ENCODE data around the gene CRTC2. TPM values are rescaled to one million over a fixed set of nuclear protein-coding genes. Genes with fewer than 3 reads are reported as not detected.
"Not testable (repeated sequence)": the region's sequence is repeated elsewhere in the genome, so short reads cannot be mapped to it uniquely, and the experiment has no call there.

CRTC2 gene
- 10 to 100 TPM; 23.4 to 32.8 (median 26.2) TPM for total RNA-seq
- polyA plus RNA-seq: 26.9 TPM
- long read RNA-seq, donor 1, transcript CRTC2-203 (14 exons, 2,644 nt): major isoform, 6 of 30 reads
- long read RNA-seq, donor 1, partial matches to known transcripts: 11 of 30 reads
- long read RNA-seq, donor 1, other reads (novel, unspliced or antisense): 13 of 30 reads
- long read RNA-seq, donor 2, partial matches to known transcripts: 9 of 13 reads
- long read RNA-seq, donor 2, other reads (novel, unspliced or antisense): 3 of 13 reads
- long read RNA-seq, donor 3, partial matches to known transcripts: 43 of 43 reads
- long read RNA-seq, donor 3, other reads (novel, unspliced or antisense): 0 of 43 reads
- long read RNA-seq, donor 4, transcript CRTC2-203 (14 exons, 2,644 nt): major isoform, 6 of 23 reads
- long read RNA-seq, donor 4, partial matches to known transcripts: 9 of 23 reads
- long read RNA-seq, donor 4, other reads (novel, unspliced or antisense): 8 of 23 reads

GRCh38 chr1:153958111-153958960 is at the start of gene CRTC2:
CRTC2 (minus strand) TSS chr1:153958612; CDS start chr1:153958497, 115 bp downstream.
- Histone ChIP-seq H3K4me1 (ENCODE audit: control insufficient read depth, insufficient read depth, low read length) (peaks cover 18% of the 10 kb centered on the region), H3K27me3 (ENCODE audit: control insufficient read depth, insufficient read depth) (no peaks in the 10 kb centered on the region), H3K9me3 (ENCODE audit: control insufficient read depth, low read length) (no peaks in the 10 kb centered on the region), H3K4me3 (ENCODE audit: low read length) (peak within 1 kb of the TSS; percentile 78), H3K27ac (ENCODE audit: low read length) (peak within 1 kb of the TSS; percentile 92)
- intact Hi-C loops (cut with DNase I): no loop called here
- DNase-seq: peak; percentile 99 to 100 (median 99)
- peak; percentile 91 to 92 for ATAC-seq
- WGBS: under 1% methylated on average over 74 of the region's 75 CpGs

GRCh38 chr1:154006136-154006535 is 47.7 kb upstream of the CRTC2 start:
- intact Hi-C loops (cut with DNase I): no loop called here
- no peaks in the 10 kb centered on the region for H3K27me3 ChIP-seq (ENCODE audit: control insufficient read depth, insufficient read depth)
- H3K9me3 ChIP-seq (ENCODE audit: control insufficient read depth, low read length): no peaks in the 10 kb centered on the region
- no peak overlapping the region for H3K4me3 ChIP-seq (ENCODE audit: low read length)
- 90% methylated on average over 3 of the region's 3 CpGs for WGBS
- no peaks in the 10 kb centered on the region for H3K4me1 ChIP-seq (ENCODE audit: control insufficient read depth, insufficient read depth, low read length)
- no peak overlapping the region for H3K27ac ChIP-seq (ENCODE audit: low read length)
- no peak for DNase-seq
- peak in 1 of 2 donors; percentile 45 for ATAC-seq

GRCh38 chr1:154000420-154000819 is 42.0 kb upstream of the CRTC2 start:
- intact Hi-C loops (cut with DNase I): no loop called here
- no peak for ATAC-seq
- Histone ChIP-seq H3K27me3 (ENCODE audit: control insufficient read depth, insufficient read depth) (no peaks in the 10 kb centered on the region), H3K4me3 (ENCODE audit: low read length) (no peak overlapping the region), H3K9me3 (ENCODE audit: control insufficient read depth, low read length) (no peaks in the 10 kb centered on the region), H3K4me1 (ENCODE audit: control insufficient read depth, insufficient read depth, low read length) (no peaks in the 10 kb centered on the region), H3K27ac (ENCODE audit: low read length) (no peak overlapping the region)
- no peak for DNase-seq
- WGBS: 72% methylated on average over 4 of the region's 4 CpGs

- WGBS: 95% methylated on average over 10 of the region's 10 CpGs
- H3K27ac ChIP-seq (ENCODE audit: low read length); DNase-seq; H3K9me3 ChIP-seq (ENCODE audit: control insufficient read depth, low read length); H3K4me1 ChIP-seq (ENCODE audit: control insufficient read depth, insufficient read depth, low read length); intact Hi-C loops (cut with DNase I); H3K27me3 ChIP-seq (ENCODE audit: control insufficient read depth, insufficient read depth); ATAC-seq; H3K4me3 ChIP-seq (ENCODE audit: low read length): not testable (repeated sequence)
These were observed 38.5 kb upstream of the CRTC2 start for GRCh38 chr1:153996882-153997281.

- 90% methylated on average over 11 of the region's 11 CpGs for WGBS
- no peak for ATAC-seq
- intact Hi-C loops (cut with DNase I): no loop called here
These were observed 37.2 kb upstream of the CRTC2 start for GRCh38 chr1:153995640-153996039.

GRCh38 chr1:153995202-153995601 is 36.8 kb upstream of the CRTC2 start:
- Histone ChIP-seq H3K4me3 (ENCODE audit: low read length) (no peak overlapping the region), H3K4me1 (ENCODE audit: control insufficient read depth, insufficient read depth, low read length) (no peaks in the 10 kb centered on the region), H3K9me3 (ENCODE audit: control insufficient read depth, low read length) (no peaks in the 10 kb centered on the region), H3K27me3 (ENCODE audit: control insufficient read depth, insufficient read depth) (no peaks in the 10 kb centered on the region), H3K27ac (ENCODE audit: low read length) (no peak overlapping the region)
- ATAC-seq (no peak), DNase-seq (no peak)
- 72% methylated on average over 3 of the region's 3 CpGs for WGBS
- intact Hi-C loops (cut with DNase I): no loop called here

More at GRCh38 chr1:153995640-153996039, 37.2 kb upstream of the CRTC2 start:
- Histone ChIP-seq H3K27me3 (ENCODE audit: control insufficient read depth, insufficient read depth) (no peaks in the 10 kb centered on the region), H3K27ac (ENCODE audit: low read length) (no peak overlapping the region), H3K4me3 (ENCODE audit: low read length) (no peak overlapping the region), H3K9me3 (ENCODE audit: control insufficient read depth, low read length) (no peaks in the 10 kb centered on the region), H3K4me1 (ENCODE audit: control insufficient read depth, insufficient read depth, low read length) (no peaks in the 10 kb centered on the region)
- DNase-seq: no peak

GRCh38 chr1:153991806-153992205 is 33.4 kb upstream of the CRTC2 start:
- intact Hi-C loops (cut with DNase I): no loop called here
- WGBS: 89% methylated on average over 2 of the region's 2 CpGs

GRCh38 chr1:153991151-153991630 is 32.8 kb upstream of the CRTC2 start:
- ATAC-seq (no peak), DNase-seq (no peak)
- WGBS: 8% methylated on average over 9 of the region's 9 CpGs
- no peaks in the 10 kb centered on the region for H3K27me3 ChIP-seq (ENCODE audit: control insufficient read depth, insufficient read depth)
- peak overlapping the region; percentile 96 for H3K27ac ChIP-seq (ENCODE audit: low read length)
- H3K4me3 ChIP-seq (ENCODE audit: low read length): peak overlapping the region; percentile 71
- H3K9me3 ChIP-seq (ENCODE audit: control insufficient read depth, low read length): no peaks in the 10 kb centered on the region
- H3K4me1 ChIP-seq (ENCODE audit: control insufficient read depth, insufficient read depth, low read length): no peaks in the 10 kb centered on the region
- intact Hi-C loops (cut with DNase I): no loop called here

More at GRCh38 chr1:153991806-153992205, 33.4 kb upstream of the CRTC2 start:
- H3K4me3 ChIP-seq (ENCODE audit: low read length): peak overlapping the region; percentile 71
- H3K27me3 ChIP-seq (ENCODE audit: control insufficient read depth, insufficient read depth): no peaks in the 10 kb centered on the region
- ATAC-seq: no peak
- H3K27ac ChIP-seq (ENCODE audit: low read length): no peak overlapping the region
- no peak for DNase-seq
- no peaks in the 10 kb centered on the region for H3K9me3 ChIP-seq (ENCODE audit: control insufficient read depth, low read length)
- H3K4me1 ChIP-seq (ENCODE audit: control insufficient read depth, insufficient read depth, low read length): no peaks in the 10 kb centered on the region

GRCh38 chr1:153990468-153991150 is 32.2 kb upstream of the CRTC2 start, which contains the start of gene RPS27:
RPS27 (plus strand) TSS chr1:153990762; CDS start chr1:153990797, 35 bp downstream.
- DNase-seq (peak; percentile 90 to 93 (median 91)), ATAC-seq (peak; percentile 81 to 85)
- WGBS: under 1% methylated on average over 36 of the region's 36 CpGs
- Histone ChIP-seq H3K4me3 (ENCODE audit: low read length) (peak within 1 kb of the TSS; percentile 71), H3K9me3 (ENCODE audit: control insufficient read depth, low read length) (no peaks in the 10 kb centered on the region), H3K4me1 (ENCODE audit: control insufficient read depth, insufficient read depth, low read length) (no peaks in the 10 kb centered on the region), H3K27me3 (ENCODE audit: control insufficient read depth, insufficient read depth) (no peaks in the 10 kb centered on the region), H3K27ac (ENCODE audit: low read length) (peak within 1 kb of the TSS; percentile 96)
- intact Hi-C loops (cut with DNase I): no loop called here

- no peak for DNase-seq
- Histone ChIP-seq H3K4me1 (ENCODE audit: control insufficient read depth, insufficient read depth, low read length) (peaks cover 3% of the 10 kb centered on the region), H3K4me3 (ENCODE audit: low read length) (no peak overlapping the region), H3K27me3 (ENCODE audit: control insufficient read depth, insufficient read depth) (no peaks in the 10 kb centered on the region), H3K27ac (ENCODE audit: low read length) (no peak overlapping the region), H3K9me3 (ENCODE audit: control insufficient read depth, low read length) (no peaks in the 10 kb centered on the region)
- WGBS: 90% methylated on average over 8 of the region's 8 CpGs
- no peak for ATAC-seq
- intact Hi-C loops (cut with DNase I): loop anchor here (2.0 to 10.0 kb wide), 5 partner anchors 190 to 313 kb away; partner anchors contain the start of genes NPR1 (in 4 of the 4) and ILF2 (in 2 of the 4)
These were observed 29.2 kb upstream of the CRTC2 start for GRCh38 chr1:153987621-153988020.
